GM12892 (cell line): ENCODE data around the gene TMPRSS4.

ENCODE experiments used
- POLR2AphosphoS5 ChIP-seq: IDR thresholded peaks from 2 replicates; pipeline ENCODE4 v1.6.1; 2011; ENCODE audit warnings: low read depth, low read length, control low read depth
- TAF1 ChIP-seq: IDR thresholded peaks from 2 replicates; pipeline ENCODE4 v1.6.1; 2011; ENCODE audit warnings: low read depth, mild to moderate bottlenecking, control low read depth, low read length, borderline replicate concordance

DNA sequence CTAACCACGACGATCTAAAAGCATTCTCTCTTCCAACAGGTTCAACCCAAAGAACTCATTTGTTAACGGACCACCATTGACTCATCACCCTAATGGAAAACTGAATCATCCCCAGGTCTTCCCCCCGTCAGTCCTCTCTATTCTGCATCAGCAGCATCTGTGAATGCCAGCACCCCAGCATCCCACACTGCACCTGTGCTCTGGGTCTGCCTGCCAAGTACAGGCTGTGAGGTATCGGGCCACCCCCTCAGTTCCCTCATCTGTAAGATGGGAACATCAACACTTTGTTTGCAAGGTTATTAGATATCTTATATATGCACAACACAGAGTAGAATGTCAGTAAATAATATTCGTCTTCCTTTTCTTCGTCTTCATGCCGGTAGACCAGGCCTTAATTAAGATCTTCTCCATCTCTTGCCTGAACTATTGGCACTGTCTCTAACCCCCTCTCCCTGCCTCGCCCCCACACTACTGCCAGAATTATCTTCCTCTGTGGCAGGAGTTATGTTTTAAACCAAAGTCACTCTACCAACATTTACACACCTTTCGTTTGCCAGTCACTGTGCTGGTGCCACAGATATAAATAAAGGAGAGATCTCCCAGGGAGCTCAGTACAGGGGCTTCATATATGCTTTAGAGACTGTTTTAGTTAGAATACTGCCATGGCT, 7.8 kb upstream of the TMPRSS4 start:
- TF ChIP-seq POLR2AphosphoS5 (no peak), TAF1 (no peak)
